BJ (cell line): ENCODE measurements around the gene TMEM178B. TPM values are rescaled to one million over a fixed set of nuclear protein-coding genes. Genes with fewer than 3 reads are reported as not detected.

Experiments
- CTCF ChIA-PET: fragments of 350-600 bp; formaldehyde crosslinking; extraction: SDS; loops from one replicate; lab custom pipeline; 2021; ENCODE audit warnings: antibody characterized with exemption, inconsistent platforms; lab: Yijun Ruan, JAX
- POLR2A ChIA-PET: fragments of 300-600 bp; sonication (Branson Sonifier 250); formaldehyde crosslinking; extraction: SDS; loops from one replicate; lab custom pipeline; 2021; ENCODE audit warnings: antibody characterized with exemption; lab: Charles Lee
- DNase-seq: peaks from one replicate; pipeline ENCODE4 v3.0.0-alpha.2; 2011; ENCODE audit warnings: low read depth
- H3K27me3 ChIP-seq: 2 replicates; pipeline ENCODE4 v1.6.0; 2011; ENCODE audit warnings: low read length; ENCODE audit not compliant: control insufficient read depth, insufficient read depth
- H3K36me3 ChIP-seq: 2 replicates; pipeline ENCODE4 v1.5.1; 2011; ENCODE audit warnings: low read length; ENCODE audit not compliant: control insufficient read depth, insufficient read depth
- H3K4me3 ChIP-seq: 2 replicates; pipeline ENCODE4 v1.5.1; 2011; ENCODE audit warnings: low read depth, mild to moderate bottlenecking, control low read depth, low read length
- CTCF ChIP-seq: IDR thresholded peaks from 2 replicates; pipeline ENCODE4 v1.5.1; 2011; ENCODE audit warnings: low read depth, mild to moderate bottlenecking, control low read depth, inconsistent platforms, low read length, moderate library complexity; ENCODE audit not compliant: insufficient read depth
- polyA plus RNA-seq: library from polyadenylated mRNA; depleted of rRNA; stranded (reverse); fragments of >200 nt; gene quantifications from 2 replicates; pipeline ENCODE4 v1.2.3, GENCODE V29; 2011

TMEM178B gene
- polyA plus RNA-seq, 1 experiment, result 0.43 TPM

- ChIA-PET POLR2A (no interaction called here), CTCF (no interaction called here)
- no peak overlapping the region for H3K4me3 ChIP-seq
- H3K36me3 ChIP-seq, result no peaks in the 10 kb centered on the region
- DNase-seq, result no peak
- TF ChIP-seq CTCF, result no peak
- no peaks in the 10 kb centered on the region for H3K27me3 ChIP-seq
Measured at GRCh38 chr7:141463986-141464385, 390.1 kb downstream of the TMEM178B start.

GRCh38 chr7:141464551-141464950, 390.7 kb downstream of the TMEM178B start:
- POLR2A ChIA-PET, result no interaction called here

GRCh38 chr7:141466151-141466904, 392.5 kb downstream of the TMEM178B start:
- no peak overlapping the region for H3K4me3 ChIP-seq
- H3K27me3 ChIP-seq, result no peaks in the 10 kb centered on the region
- ChIA-PET POLR2A (no interaction called here), CTCF (no interaction called here)
- DNase-seq, result no peak
- H3K36me3 ChIP-seq, result no peaks in the 10 kb centered on the region
- no peak for TF ChIP-seq CTCF

More at GRCh38 chr7:141464551-141464950, 390.7 kb downstream of the TMEM178B start:
- no peaks in the 10 kb centered on the region for H3K36me3 ChIP-seq
- no peak for DNase-seq
- no peaks in the 10 kb centered on the region for H3K27me3 ChIP-seq
- CTCF ChIA-PET, result no interaction called here
- no peak for TF ChIP-seq CTCF
- H3K4me3 ChIP-seq, result no peak overlapping the region

- no peaks in the 10 kb centered on the region for H3K27me3 ChIP-seq
- CTCF ChIA-PET, result no interaction called here
- no peaks in the 10 kb centered on the region for H3K36me3 ChIP-seq
- DNase-seq, result no peak
- H3K4me3 ChIP-seq, result no peak overlapping the region
- POLR2A ChIA-PET, result no interaction called here
- TF ChIP-seq CTCF, result no peak
Measured at GRCh38 chr7:141468341-141468740, 394.5 kb downstream of the TMEM178B start.

- Histone ChIP-seq H3K36me3 (no peaks in the 10 kb centered on the region), H3K4me3 (no peak overlapping the region), H3K27me3 (no peaks in the 10 kb centered on the region)
- POLR2A ChIA-PET, result no interaction called here
- no peak for DNase-seq
- no peak for TF ChIP-seq CTCF
- CTCF ChIA-PET, result no interaction called here
Measured at GRCh38 chr7:141475679-141476078, 401.8 kb downstream of the TMEM178B start.
